Psoas muscle (tissue), 8 donors: ENCODE measurements around the gene C14orf93. TPM values are rescaled to one million over a fixed set of nuclear protein-coding genes. Genes with fewer than 3 reads are reported as not detected.
A peak's percentile ranks its signal among the peaks of the same experiment; 100 is the strongest.

Experiments
- ATAC-seq, 4 donors: fragments of 200-7000 bp; cut with Tn5 transposase; one replicate each; pipeline ENCODE4 v1.9.1; 2020; ENCODE audit warnings: moderate library complexity in 3 of 4, mild to moderate bottlenecking in 2 of 4
- DNase-seq, 2 donors: peaks; one replicate each; pipeline ENCODE4 v3.0.0-alpha.2; 2020
- H3K27ac ChIP-seq: fragments of 200-600 bp; one replicate; pipeline ENCODE4 v1.8.0; 2022
- H3K27me3 ChIP-seq, 3 donors: fragments of 200-600 bp in 1 of 3; one replicate each; pipeline versions ENCODE4 v1.6.1 to v1.8.0; 2013 to 2022; ENCODE audit warnings: low read length in 2 of 3, mild to moderate bottlenecking in 2 of 3, moderate library complexity in 1 of 3; ENCODE audit not compliant: insufficient read depth in 3 of 3
- H3K36me3 ChIP-seq, 2 donors: fragments of 200-600 bp in 1 of 2; one replicate each; pipeline versions ENCODE4 v1.6.1 to v1.8.0; 2013 to 2022; ENCODE audit warnings: low read depth in 1 of 2, mild to moderate bottlenecking in 1 of 2, moderate library complexity in 1 of 2; ENCODE audit not compliant: insufficient read depth in 1 of 2
- H3K4me1 ChIP-seq: fragments of 200-600 bp; one replicate; pipeline ENCODE4 v1.8.0; 2022
- H3K4me3 ChIP-seq: fragments of 200-600 bp; one replicate; pipeline ENCODE4 v1.8.0; 2022; ENCODE audit warnings: mild to moderate bottlenecking
- H3K9me3 ChIP-seq: fragments of 200-600 bp; one replicate; pipeline ENCODE4 v1.8.0; 2022
- CTCF ChIP-seq: fragments of 200-600 bp; IDR thresholded peaks from one replicate; pipeline ENCODE4 v1.8.0; 2022; ENCODE audit warnings: antibody characterized with exemption
- WGBS, 3 donors: extraction: QIAGEN DNeasy Blood & Tissue Kit; methylation state at CpG; one replicate each; pipeline versions ENCODE4 v1.1.6 to v1.1.7; 2013; 5-methylcytosine and 5-hydroxymethylcytosine counted together
- intact Hi-C, 2 donors: fragments of 100-400 bp; cut with DNase I; formaldehyde crosslinking; loops; one replicate each; pipeline versions ENCODE4 v1.11.0 to v1.14.2; 2022
- polyA plus RNA-seq, 3 donors: library from polyadenylated mRNA; stranded (reverse); fragments of 200-250 nt; gene quantifications; one replicate each; pipeline ENCODE4 v1.2.3, GENCODE V29; 2013
- total RNA-seq, 4 donors: library from RNA; stranded (reverse); fragmentation: NEBNext Ultra II Directional in 2 of 4; extraction: Animal tissue kit (Norgen Biotek cat#: 25700) in 2 of 4; gene quantifications; one replicate each; pipeline versions ENCODE4 v1.2.1 to v1.2.4, GENCODE V29; 2021 to 2023
- donor health status: healthy with polysubstance abuse.
- donor health status: DM: no; HTN: no; CAD: no; lungs with moderate emphysema.
- donor health status: Bipolar disorder and iron deficiency.
- donor health status: healthy.
- donor health status: DM: yes; HTN: yes; CAD: no.
- donor health status: DM: no; HTN: no; CAD: no.
- donor health status: DM: no; HTN: no; CAD: no.
- donor health status: DM: yes; HTN: yes; CAD: no.

The C14orf93 gene
- total and polyA plus RNA-seq, 7 donors, result 1.7 to 5.1 (median 3.5) TPM

GRCh38 chr14:23054000-23054811, 44.3 kb upstream of the C14orf93 start:
- peak in 1 of 2 donors; percentile 56 for DNase-seq
- WGBS, 3 donors, result 66 to 70% (median 67%) methylated on average over 17 of the region's 17 CpGs
- Histone ChIP-seq H3K9me3 (no peaks in the 10 kb centered on the region), H3K27ac (no peak overlapping the region), H3K27me3 (no peaks in the 10 kb centered on the region), H3K4me1 (peaks cover 2% of the 10 kb centered on the region), H3K4me3 (no peak overlapping the region), H3K36me3 (peaks cover 0 to 11% of the 10 kb centered on the region in 2 donors)
- no peak for ATAC-seq
- peak; percentile 16 for TF ChIP-seq CTCF
- intact Hi-C loops, result loop anchor here in 1 of 2 donors (2.0 kb wide), 1 partner anchor 55 kb away; no protein-coding TSS in a partner anchor

DNA sequence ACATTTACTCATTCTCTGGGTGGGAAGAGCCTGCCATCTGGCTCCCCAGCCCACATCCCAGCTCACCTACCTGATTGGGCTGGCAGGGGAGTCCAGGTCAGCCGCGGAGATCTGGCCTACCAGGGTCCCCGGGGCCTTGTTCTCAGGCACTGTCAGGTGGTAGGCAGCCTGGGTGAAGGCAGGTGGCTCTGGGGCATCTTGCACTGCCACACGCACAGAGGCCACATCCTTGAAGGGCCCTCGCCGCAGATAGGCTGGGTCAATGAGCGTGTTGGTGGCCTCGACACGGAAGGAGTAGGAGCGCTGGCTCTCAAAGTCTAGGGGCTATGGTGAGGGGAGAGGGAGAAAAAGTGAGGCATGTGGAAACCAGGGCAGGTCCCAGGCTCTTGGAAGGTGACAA, 43.5 kb upstream of the C14orf93 start:
- WGBS, 3 donors, result 94 to 97% (median 96%) methylated on average over 10 of the region's 10 CpGs
- no peaks in the 10 kb centered on the region for H3K9me3 ChIP-seq
- no peak overlapping the region for H3K4me3 ChIP-seq
- no peak for TF ChIP-seq CTCF
- ATAC-seq, result no peak
- DNase-seq, result no peak
- H3K27me3 ChIP-seq, result no peaks in the 10 kb centered on the region
- intact Hi-C loops, result loop anchor here in 1 of 2 donors (2.0 kb wide), 1 partner anchor 55 kb away; no protein-coding TSS in a partner anchor
- peaks cover 2% of the 10 kb centered on the region for H3K4me1 ChIP-seq
- no peak overlapping the region for H3K27ac ChIP-seq
- H3K36me3 ChIP-seq, result peaks cover 0 to 3% of the 10 kb centered on the region in 2 donors

DNA sequence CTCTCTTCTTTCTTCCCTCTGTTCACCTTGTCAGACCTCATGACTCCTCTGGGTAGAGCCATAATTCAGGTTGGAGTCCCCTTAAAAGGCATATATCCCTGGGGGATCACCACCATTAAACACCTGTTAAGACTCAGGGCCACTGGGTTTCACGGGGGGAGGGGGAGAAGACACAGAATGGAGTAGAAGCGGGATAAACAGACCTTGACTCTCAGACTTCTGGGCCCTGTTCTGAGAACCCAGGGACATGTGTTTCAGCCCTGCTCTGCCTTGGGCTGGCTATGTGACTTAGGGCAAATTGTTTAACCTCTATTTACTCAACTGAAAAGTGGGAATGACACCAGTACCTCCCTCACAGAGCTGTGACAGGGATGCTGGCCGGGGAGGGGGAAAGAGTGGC, 42.7 kb upstream of the C14orf93 start:
- TF ChIP-seq CTCF, result no peak
- intact Hi-C loops, result loop anchor here in 1 of 2 donors (2.0 kb wide), 1 partner anchor 54 kb away; no protein-coding TSS in a partner anchor
- Histone ChIP-seq H3K4me1 (no peaks in the 10 kb centered on the region), H3K27me3 (no peaks in the 10 kb centered on the region), H3K27ac (no peak overlapping the region), H3K9me3 (no peaks in the 10 kb centered on the region), H3K36me3 (no peaks in the 10 kb centered on the region), H3K4me3 (no peak overlapping the region)
- DNase-seq (no peak), ATAC-seq (no peak)
- WGBS, 3 donors, result 76 to 83% (median 78%) methylated on average over 3 of the region's 3 CpGs

DNA sequence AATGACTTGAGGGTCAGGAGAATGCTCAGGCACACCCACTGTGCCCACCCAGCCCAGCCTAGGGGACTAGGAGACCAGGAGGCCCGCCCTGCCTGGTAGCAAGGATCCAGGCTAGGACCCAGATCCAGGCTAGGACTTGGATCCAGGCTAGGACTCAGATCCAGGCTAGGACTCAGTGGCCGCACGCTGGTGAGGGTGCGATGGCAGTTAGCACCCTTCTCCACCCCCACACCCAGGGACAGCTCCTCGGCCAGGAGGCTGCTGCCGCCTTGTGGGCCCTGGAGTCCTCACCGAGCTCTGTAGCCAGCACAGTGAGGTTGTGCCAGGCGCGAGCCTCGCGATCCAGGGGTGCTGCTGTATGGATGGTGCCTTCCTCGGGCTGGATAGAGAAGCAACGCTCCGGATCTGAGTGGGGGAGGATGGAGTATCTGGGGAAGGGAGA, 42.3 kb upstream of the C14orf93 start:
- H3K27ac ChIP-seq, result no peak overlapping the region
- no peaks in the 10 kb centered on the region for H3K4me1 ChIP-seq
- no peak for TF ChIP-seq CTCF
- 57 to 72% (median 66%) methylated on average over 14 of the region's 14 CpGs for WGBS, 3 donors
- DNase-seq, result peak in 1 of 2 donors; percentile 50
- no peaks in the 10 kb centered on the region for H3K36me3 ChIP-seq
- ATAC-seq, result no peak
- no peaks in the 10 kb centered on the region for H3K9me3 ChIP-seq
- no peaks in the 10 kb centered on the region for H3K27me3 ChIP-seq
- no peak overlapping the region for H3K4me3 ChIP-seq
- intact Hi-C loops, result loop anchor here in 1 of 2 donors (2.0 kb wide), 1 partner anchor 53 kb away; no protein-coding TSS in a partner anchor
